Heart left ventricle (tissue), 16 donors: Measurements from ENCODE around the gene MINK1. TPM values are rescaled to one million over a fixed set of nuclear protein-coding genes. Genes with fewer than 3 reads are reported as not detected.
"Not testable (repeated sequence)": the region's sequence is repeated elsewhere in the genome, so short reads cannot be mapped to it uniquely, and the experiment has no call there.

Experiments used
- ATAC-seq, 4 donors: fragments of 200-7000 bp; cut with Tn5 transposase; one replicate each; pipeline ENCODE4 v1.9.1; 2020 to 2022; ENCODE audit warnings: moderate library complexity in 4 of 4, mild to moderate bottlenecking in 3 of 4, moderate number of reproducible peaks in 1 of 4
- DNase-seq, 5 donors: peaks; one replicate each; pipeline ENCODE4 v3.0.0-alpha.2; 2020
- H3K27ac ChIP-seq, 12 donors: fragments of 200-600 bp; sonication (generic) in 4 of 12; one replicate each; pipeline versions ENCODE4 v1.5.0 to v1.8.0; 2016 to 2022; ENCODE audit warnings: mild to moderate bottlenecking in 2 of 12
- H3K27me3 ChIP-seq, 9 donors: fragments of 200-600 bp; sonication (generic) in 2 of 9; one replicate each; pipeline versions ENCODE4 v1.5.1 to v1.8.0; 2016 to 2022; ENCODE audit warnings: mild to moderate bottlenecking in 3 of 9
- H3K36me3 ChIP-seq, 9 donors: fragments of 200-600 bp; sonication (generic) in 2 of 9; one replicate each; pipeline versions ENCODE4 v1.5.0 to v1.8.0; 2018 to 2022; ENCODE audit warnings: mild to moderate bottlenecking in 2 of 9
- H3K4me1 ChIP-seq, 12 donors: fragments of 200-600 bp; sonication (generic) in 4 of 12; one replicate each; pipeline versions ENCODE4 v1.5.0 to v1.8.0; 2016 to 2022; ENCODE audit warnings: mild to moderate bottlenecking in 3 of 12
- H3K4me3 ChIP-seq, 12 donors: fragments of 200-600 bp; sonication (generic) in 4 of 12; one replicate each; pipeline versions ENCODE4 v1.5.0 to v1.8.0; 2017 to 2022; ENCODE audit warnings: mild to moderate bottlenecking in 9 of 12, moderate library complexity in 4 of 12
- H3K9me3 ChIP-seq, 12 donors: fragments of 200-600 bp; sonication (generic) in 4 of 12; one replicate each; pipeline versions ENCODE4 v1.5.0 to v1.8.0; 2016 to 2022; ENCODE audit warnings: mild to moderate bottlenecking in 1 of 12
- CTCF ChIP-seq, 12 donors: fragments of 200-600 bp; sonication (generic) in 4 of 12; IDR thresholded peaks; one replicate each; pipeline versions ENCODE4 v1.5.0 to v1.8.0; 2018 to 2022; ENCODE audit warnings: antibody characterized with exemption in 12 of 12, mild to moderate bottlenecking in 5 of 12
- POLR2A ChIP-seq, 2 donors: fragments of 450-650 bp; IDR thresholded peaks; one replicate each; pipeline ENCODE4 v1.6.1; 2017; ENCODE audit warnings: antibody characterized with exemption in 2 of 2, mild to moderate bottlenecking in 2 of 2, moderate library complexity in 2 of 2
- WGBS, 4 donors: extraction: QIAGEN DNeasy Blood & Tissue Kit in 2 of 4; methylation state at CpG; one replicate each; pipeline versions ENCODE4 v1.1.5 to v1.1.7; 2013 to 2018; 5-methylcytosine and 5-hydroxymethylcytosine counted together
- intact Hi-C, 10 donors: fragments of 100-400 bp; cut with DNase I; formaldehyde crosslinking; loops; one replicate each; pipeline versions ENCODE4 v1.11.1 to v1.14.2; 2022
- polyA plus RNA-seq, 2 donors: library from polyadenylated mRNA; stranded (reverse); fragments of 200-250 nt; gene quantifications; one replicate each; pipeline ENCODE4 v1.2.3, GENCODE V29; 2013
- total RNA-seq, 9 donors: library from RNA; depleted of rRNA in 2 of 9; stranded (reverse); fragments of >200 nt in 2 of 9; fragmentation: NEBNext Ultra II Directional in 3 of 9; extraction: Animal tissue kit (Norgen Biotek cat#: 25700) in 3 of 9; gene quantifications; one replicate each; pipeline versions ENCODE4 v1.1.0 to v1.2.4, GENCODE V29; 2016 to 2023
- donor health status: ischemic (EF 13 %, LVEDD 7.1; RV severe dilation, severe dysfunction).
- donor health status: healthy with polysubstance abuse.
- donor health status: DM: no; HTN: yes; CAD: no.
- donor health status: DM: no; HTN: no; CAD: no.
- donor health status: ischemic (EF 25% LVEDD 6.9; RV normal size, moderate dysfunction).
- donor health status: ischemic (EF 25% LVEDD 5.7; RV mildly dilated, moderate dysfunction).
- donor health status: healthy.
- donor health status: DM: yes; HTN: yes; CAD: no.
- donor health status: ischemic (EF 35%, LVEDD 5.7; RV mildly dilated, moderate dysfunction).
- donor health status: nonischemic (EF 11% LVEDD 7.7; RV severe dilation, severe dysfunction).
- donor health status: DM: yes; HTN: yes; CAD: no.
- donor health status: PGD.
- donor health status: ischemic (EF 29% LVEDD 5.4; RV normal size, mild dysfunction).
- donor health status: nonischemic (EF 23%, LVEDD 6.1; RV moderate dilation, normal function).

The MINK1 gene
- total and polyA plus RNA-seq, 11 donors: 23.1 to 55.8 (median 33.0) TPM

DNA sequence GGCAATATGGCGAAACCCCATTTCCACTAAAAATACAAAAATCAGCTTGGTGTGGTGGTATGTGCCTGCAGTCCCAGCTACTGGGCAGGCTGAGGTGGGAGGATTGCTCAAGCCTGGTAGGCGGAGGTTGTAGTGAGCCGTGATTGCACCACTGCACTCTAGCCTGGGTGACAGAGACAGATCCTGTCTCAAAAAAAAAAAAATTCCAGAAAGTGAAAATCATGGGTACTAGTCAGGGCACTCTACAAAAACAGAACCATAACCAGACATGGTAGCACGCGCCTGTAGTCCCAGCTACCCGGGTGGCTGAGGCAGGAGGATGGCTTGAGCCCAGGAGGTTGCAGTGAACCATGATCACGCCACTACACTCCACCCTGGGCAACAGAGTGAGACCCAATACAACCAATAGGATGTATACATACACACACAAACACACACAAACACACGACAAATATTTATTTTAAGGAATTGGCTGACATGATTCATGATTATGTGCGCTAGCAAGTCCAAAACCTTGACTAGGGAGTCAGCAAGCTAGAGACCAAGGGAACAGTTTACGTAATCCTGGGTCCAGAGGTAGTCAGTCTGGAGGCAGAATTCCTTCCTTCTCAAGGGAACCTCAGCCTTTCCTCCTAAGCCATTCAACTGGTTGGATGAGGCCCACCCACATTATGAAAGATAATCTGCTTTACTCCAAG, 87.4 kb downstream of the MINK1 start:
- TF ChIP-seq CTCF (IDR thresholded peaks at IDR 0.05): no peak
- TF ChIP-seq POLR2A (IDR thresholded peaks at IDR 0.05): no peak
- Histone ChIP-seq H3K36me3 (no peaks in the 10 kb centered on the region), H3K4me1 (peaks cover 0 to 9% (median 0%) of the 10 kb centered on the region in 12 donors), H3K9me3 (no peaks in the 10 kb centered on the region), H3K27ac (no peak overlapping the region), H3K27me3 (no peaks in the 10 kb centered on the region), H3K4me3 (no peak overlapping the region)
- no peak for DNase-seq
- 85 to 91% (median 89%) methylated on average over 10 of the region's 10 CpGs for WGBS, 4 donors
- intact Hi-C loops: no loop called here
- ATAC-seq: peak in 1 of 4 donors; percentile 18

- no peaks in the 10 kb centered on the region for H3K36me3 ChIP-seq
- no peak overlapping the region for H3K27ac ChIP-seq
- peaks cover 0 to 9% (median 0%) of the 10 kb centered on the region in 12 donors for H3K4me1 ChIP-seq
- H3K27me3 ChIP-seq: no peaks in the 10 kb centered on the region
- no peak for DNase-seq
- WGBS, 4 donors: 92 to 96% (median 94%) methylated on average over 4 of the region's 4 CpGs
- intact Hi-C loops: no loop called here
- no peak overlapping the region for H3K4me3 ChIP-seq
- H3K9me3 ChIP-seq: no peaks in the 10 kb centered on the region
- ATAC-seq: no peak
- TF ChIP-seq POLR2A (IDR thresholded peaks at IDR 0.05) (no peak), CTCF (IDR thresholded peaks at IDR 0.05) (no peak)
These were observed 88.2 kb downstream of the MINK1 start for GRCh38 chr17:4921320-4921719.

GRCh38 chr17:4926577-4927335, 93.6 kb downstream of the MINK1 start:
- H3K27ac ChIP-seq, ATAC-seq, H3K4me3 ChIP-seq, H3K4me1 ChIP-seq, H3K36me3 ChIP-seq, intact Hi-C loops, DNase-seq, H3K27me3 ChIP-seq, H3K9me3 ChIP-seq: not testable (repeated sequence)
- WGBS, 4 donors: 88 to 91% (median 89%) methylated on average over 24 of the region's 24 CpGs

DNA sequence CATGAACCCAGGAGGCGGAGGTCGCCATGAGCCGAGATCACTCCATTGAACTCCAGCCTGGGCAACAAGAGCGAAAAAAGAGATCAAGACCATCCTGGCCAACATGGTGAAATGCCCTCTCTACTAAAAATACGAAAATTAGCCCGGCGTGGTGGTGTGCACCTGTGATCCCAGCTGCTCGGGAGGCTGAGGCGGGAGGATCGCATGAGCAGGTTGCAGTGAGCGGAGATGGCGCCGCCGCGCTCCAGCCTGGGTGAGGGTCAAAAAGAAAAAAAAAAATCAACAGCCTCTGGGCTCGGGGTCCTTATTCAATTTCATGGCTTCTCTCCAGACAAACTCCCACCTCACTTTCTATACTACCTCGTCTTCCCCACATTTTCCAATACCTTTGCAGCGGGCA, 95.7 kb downstream of the MINK1 start:
- DNase-seq (no peak), ATAC-seq (no peak)
- Histone ChIP-seq H3K27ac (no peak overlapping the region), H3K4me1 (peaks cover 0 to 7% (median under 1%) of the 10 kb centered on the region in 12 donors), H3K36me3 (peaks cover 0 to 6% (median 0%) of the 10 kb centered on the region in 9 donors), H3K9me3 (no peaks in the 10 kb centered on the region), H3K4me3 (no peak overlapping the region), H3K27me3 (no peaks in the 10 kb centered on the region)
- TF ChIP-seq POLR2A (IDR thresholded peaks at IDR 0.05) (no peak), CTCF (IDR thresholded peaks at IDR 0.05) (no peak)
- 97 to 98% (median 98%) methylated on average over 18 of the region's 18 CpGs for WGBS, 4 donors
- intact Hi-C loops: no loop called here
